Astrocyte of the hippocampus (primary cell): ENCODE measurements around the gene SLC35F6.
A peak's percentile ranks its signal among the peaks of the same experiment; 100 is the strongest.

ENCODE experiments used
- DNase-seq: peaks from one replicate; pipeline ENCODE4 v3.0.0; 2011; ENCODE audit warnings: low read depth, low spot score

Gene SLC35F6

GRCh38 chr2:26764078-26764887 lies at the start of gene SLC35F6:
Gene SLC35F6, plus strand, starts transcription at chr2:26764284. Its CDS starts 66 bp downstream, at chr2:26764350.
- DNase-seq, result peak; percentile 93

DNA sequence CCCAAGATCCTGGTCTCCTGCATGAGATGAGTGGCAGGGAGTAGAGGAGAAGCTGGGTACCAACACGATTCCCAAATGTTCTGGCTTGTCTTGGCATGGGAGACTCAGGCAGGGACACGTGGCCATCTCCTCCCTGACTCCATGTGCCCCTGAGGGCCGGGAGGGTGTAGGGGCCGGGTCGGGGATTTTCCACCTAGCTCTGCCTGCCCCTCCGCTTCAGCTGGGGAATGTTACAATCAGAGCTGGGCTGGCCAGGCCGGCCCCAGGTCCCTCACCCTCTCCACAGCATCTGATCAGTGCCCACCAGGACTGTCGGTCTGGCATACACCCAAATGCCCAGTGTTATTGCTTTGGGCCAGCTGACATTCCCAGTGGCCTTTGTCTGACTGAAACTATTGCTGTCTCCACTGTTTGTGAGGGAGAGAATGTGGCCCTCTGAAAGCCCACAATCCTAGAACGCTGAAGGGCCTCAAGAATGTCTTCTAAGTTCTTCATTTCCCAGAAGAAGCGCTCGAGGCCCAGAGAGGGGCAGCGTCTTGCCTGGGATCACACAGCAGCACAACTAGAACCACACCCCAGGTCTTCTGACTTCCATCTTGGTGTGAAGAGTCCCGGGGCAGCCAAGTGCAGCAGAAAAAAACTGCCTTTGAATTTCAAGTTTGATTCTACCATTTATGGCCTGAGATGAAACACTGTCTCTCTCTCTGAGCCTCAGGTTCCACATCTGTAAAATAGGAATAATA lies 48.4 kb upstream of the SLC35F6 start:
- DNase-seq, result no peak

DNA sequence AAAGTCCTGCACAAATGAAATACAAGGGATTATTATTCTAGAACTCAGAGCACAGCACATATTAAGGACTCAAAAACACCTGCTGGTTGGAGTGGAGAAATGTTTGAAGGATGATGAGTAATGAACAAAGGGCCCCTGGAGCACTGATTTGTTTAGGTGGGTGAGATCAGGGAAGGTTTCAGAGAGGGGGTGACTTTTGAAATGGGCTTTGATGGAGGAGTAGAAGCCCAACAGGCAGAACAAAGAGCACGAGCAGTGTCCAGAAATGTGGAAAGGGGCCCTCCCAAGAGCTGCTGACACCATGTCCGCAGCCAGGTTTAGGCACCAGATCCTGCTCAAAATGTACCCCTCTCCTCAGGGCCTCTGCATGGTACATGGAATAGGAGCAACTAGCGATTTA lies 47.7 kb upstream of the SLC35F6 start:
- DNase-seq, result no peak

GRCh38 chr2:26716769-26717168 lies 47.3 kb upstream of the SLC35F6 start:
- no peak for DNase-seq

DNA sequence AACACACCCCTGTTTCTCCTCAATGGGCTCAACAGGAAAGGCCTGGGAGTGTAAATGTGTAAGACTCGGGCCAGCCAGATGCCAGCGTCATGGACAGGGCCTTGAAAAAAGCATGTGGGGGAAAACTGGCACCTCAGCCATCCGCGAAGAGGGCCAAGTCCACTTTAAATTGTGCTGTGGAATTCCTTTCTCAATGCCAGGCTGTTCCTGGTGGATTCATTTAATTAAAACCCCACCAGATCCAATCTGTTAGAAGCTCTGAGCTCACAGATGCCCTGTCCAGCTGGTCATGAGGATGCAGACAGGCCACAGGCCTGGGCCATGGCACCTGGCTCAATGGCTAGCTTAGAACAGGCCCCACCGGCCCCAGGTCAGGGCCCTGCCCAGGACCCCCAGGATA lies 46.7 kb upstream of the SLC35F6 start:
- no peak for DNase-seq

- no peak for DNase-seq
Measured at GRCh38 chr2:26718949-26719686, 45.0 kb upstream of the SLC35F6 start.

GRCh38 chr2:26720322-26721114 lies 43.6 kb upstream of the SLC35F6 start:
- peak; percentile 91 for DNase-seq

DNA sequence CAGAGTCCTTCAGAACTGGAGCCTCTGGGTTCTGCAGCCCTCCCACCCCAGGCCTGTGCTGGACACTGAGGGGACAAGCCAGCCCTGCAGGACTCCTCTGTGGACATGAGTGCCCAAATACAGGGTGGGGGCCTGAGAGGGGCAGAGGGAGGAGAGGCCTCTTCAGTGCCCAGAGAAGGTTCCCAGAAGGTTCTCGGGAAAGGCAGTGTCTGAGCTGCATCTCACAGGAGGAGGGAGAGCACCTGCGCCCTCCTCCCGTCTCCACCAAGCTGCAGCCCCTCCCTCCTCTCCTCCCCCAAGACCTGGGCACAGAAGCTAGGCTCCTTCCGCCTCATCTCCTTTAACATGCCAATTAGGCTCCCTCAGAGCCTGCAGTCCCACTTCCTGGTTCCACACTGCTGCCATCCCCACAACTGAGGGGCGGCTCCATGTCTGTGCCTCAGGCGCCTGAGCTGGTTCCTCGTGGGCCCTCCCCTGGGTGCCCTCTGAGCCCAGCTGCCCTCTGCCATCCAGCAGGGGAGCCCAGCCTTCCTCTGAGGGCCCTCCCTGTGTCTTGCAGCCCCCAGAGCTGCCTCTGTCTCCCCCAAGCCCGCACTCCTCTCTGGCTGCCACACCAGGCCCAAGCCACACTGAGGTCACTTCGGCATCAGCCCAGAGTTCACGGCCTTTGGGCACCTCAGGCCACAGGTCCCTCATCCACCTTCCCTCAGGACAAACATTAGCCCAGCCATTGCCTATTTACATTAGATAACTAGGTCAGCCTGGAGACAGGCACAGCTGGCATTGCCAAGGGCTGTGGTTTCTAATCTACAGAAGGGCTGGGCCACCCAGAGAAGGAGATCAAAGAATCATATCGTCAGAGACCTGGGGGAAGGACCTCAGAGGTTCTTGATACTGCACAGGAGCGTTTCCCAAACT lies 42.7 kb upstream of the SLC35F6 start:
- DNase-seq, result peak; percentile 23

DNA sequence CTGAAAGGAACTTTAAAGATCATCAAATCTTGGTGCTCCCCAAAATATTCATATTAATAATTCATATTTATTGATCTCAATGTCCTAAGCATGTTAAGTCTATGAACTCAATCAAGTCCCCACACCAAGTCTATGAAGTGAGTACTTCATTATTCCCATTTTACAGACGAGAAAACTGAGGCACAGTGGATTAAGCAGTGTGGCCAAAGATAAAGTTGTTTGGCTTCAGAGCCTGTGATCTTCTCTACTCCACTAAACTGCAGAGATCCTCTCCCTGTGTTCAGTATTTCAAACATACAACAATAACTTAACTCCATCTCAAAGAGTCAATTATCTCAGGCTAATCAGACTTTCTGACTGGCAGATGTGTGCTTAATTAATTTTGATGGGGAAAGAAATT lies 41.8 kb upstream of the SLC35F6 start:
- no peak for DNase-seq

DNA sequence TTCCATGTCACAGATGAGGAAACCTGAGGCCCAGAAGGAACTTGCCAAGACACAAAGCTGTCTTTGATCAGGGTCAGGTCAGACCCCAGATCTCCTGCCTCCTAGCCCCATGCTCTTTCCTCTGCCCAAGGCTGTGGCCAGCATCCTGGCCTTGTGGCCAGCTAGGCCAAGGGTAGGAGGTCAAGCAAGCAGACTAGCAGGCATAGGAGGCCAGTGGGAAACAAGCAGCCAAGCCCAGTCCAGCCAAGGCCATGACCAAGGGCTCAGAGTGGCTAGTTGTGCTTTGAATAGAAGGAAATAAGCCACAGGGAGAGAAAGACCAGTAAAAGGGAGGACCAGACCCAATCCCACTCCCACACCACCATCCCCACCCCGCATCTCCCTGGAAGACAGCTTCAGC lies 41.2 kb upstream of the SLC35F6 start:
- DNase-seq, result no peak

DNA sequence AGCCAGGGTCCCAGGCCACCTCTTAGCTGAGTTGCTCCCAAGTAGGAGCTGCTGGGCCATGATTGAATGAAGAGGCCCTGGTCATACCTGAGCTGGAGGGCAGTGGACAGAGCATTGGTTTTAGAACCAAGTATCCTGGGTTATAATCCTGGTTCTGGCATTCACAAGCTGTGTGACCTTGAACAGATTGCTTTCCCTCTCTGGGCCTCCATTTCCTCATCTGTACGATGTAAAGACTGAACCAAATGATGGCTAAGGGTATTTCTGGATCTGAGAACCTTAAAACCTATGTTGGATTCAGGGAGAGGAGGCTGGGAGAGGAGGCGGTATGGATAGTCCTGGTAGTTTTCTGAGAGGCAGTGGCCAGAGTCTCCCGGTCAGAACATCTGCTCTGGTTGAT lies 40.6 kb upstream of the SLC35F6 start:
- no peak for DNase-seq

- peak; percentile 69 for DNase-seq
Measured at GRCh38 chr2:26723991-26724750, 39.9 kb upstream of the SLC35F6 start.

DNA sequence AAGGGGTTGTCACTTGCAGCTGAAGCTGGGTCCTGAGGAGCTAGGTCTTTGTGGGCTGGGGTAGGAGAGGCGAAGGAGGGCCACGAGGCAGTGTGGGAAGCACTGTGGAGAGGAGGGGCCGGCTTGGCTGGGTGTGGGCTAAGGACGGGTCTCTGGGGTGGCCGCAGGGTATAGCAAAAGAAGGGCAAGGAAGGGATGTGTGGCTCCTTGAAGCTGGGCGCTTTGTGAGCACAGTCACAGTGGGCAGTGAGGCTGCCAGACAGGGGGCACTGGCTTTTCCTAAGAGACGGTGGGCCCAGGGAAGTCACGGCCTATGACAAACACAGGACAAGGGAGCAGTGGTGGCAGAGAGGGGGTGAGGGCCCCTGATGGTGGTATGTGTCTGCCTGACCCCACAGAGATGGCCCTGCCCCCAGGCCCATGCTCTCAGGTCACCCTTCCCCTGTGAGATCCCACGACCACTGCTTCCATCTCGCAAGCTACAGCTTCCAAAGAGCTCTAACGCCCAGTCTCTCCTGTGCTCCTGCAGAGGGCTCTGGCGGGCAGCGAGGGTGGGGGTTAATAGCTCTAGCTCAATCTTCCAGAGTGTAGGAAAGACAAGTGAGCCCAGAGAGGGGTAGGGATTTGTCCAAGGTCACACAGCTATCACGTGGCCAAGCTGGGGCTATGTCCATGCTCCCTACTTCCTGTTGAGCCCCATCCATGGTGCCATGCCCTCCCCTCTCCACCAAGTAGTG lies 39.1 kb upstream of the SLC35F6 start:
- no peak for DNase-seq

DNA sequence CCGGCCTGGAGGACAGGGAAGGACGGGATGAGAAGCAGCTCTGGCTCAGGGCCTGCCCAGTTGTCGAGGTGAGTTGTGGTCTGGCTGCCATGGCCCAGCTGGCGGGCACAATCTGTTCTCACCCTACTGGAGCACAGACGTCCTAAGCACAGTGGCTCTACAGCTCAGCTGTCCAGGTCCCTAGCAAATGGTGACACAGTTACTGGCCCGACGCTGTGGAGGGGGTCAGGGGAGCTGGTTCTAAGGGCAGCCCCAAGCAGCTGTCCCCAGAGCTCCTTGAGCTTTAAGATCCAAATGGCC lies 38.6 kb upstream of the SLC35F6 start:
- no peak for DNase-seq

DNA sequence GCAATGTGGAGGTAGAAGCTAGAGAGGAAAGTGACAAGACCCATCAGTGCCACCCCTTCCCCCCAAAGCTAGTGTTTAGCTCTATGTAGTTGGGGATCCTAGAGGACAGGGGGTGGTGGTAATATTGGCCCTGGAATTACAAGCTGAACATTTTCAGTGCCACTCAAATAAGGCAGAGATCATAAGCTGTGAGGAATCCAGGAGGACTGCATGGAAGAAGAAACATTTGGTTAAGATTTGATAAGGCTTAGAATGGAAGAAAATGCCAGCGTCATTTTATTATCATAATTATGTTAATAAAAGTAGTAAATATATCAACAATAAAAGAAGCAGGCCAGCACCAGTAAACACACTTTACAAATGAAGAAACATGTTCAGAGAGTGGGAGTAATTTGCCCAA lies 37.9 kb upstream of the SLC35F6 start:
- DNase-seq, result no peak

DNA sequence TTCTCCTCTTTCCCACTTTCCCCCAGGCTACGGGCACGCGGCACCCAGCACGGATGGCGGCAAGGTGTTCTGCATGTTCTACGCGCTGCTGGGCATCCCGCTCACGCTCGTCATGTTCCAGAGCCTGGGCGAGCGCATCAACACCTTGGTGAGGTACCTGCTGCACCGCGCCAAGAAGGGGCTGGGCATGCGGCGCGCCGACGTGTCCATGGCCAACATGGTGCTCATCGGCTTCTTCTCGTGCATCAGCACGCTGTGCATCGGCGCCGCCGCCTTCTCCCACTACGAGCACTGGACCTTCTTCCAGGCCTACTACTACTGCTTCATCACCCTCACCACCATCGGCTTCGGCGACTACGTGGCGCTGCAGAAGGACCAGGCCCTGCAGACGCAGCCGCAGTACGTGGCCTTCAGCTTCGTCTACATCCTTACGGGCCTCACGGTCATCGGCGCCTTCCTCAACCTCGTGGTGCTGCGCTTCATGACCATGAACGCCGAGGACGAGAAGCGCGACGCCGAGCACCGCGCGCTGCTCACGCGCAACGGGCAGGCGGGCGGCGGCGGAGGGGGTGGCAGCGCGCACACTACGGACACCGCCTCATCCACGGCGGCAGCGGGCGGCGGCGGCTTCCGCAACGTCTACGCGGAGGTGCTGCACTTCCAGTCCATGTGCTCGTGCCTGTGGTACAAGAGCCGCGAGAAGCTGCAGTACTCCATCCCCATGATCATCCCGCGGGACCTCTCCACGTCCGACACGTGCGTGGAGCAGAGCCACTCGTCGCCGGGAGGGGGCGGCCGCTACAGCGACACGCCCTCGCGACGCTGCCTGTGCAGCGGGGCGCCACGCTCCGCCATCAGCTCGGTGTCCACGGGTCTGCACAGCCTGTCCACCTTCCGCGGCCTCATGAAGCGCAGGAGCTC lies 36.2 kb upstream of the SLC35F6 start:
- DNase-seq, result peak; percentile 28

- DNase-seq, result no peak
Measured at GRCh38 chr2:26729311-26729710, 34.8 kb upstream of the SLC35F6 start.
